ENCODE results near the gene MOCS2.

Gene MOCS2

DNA sequence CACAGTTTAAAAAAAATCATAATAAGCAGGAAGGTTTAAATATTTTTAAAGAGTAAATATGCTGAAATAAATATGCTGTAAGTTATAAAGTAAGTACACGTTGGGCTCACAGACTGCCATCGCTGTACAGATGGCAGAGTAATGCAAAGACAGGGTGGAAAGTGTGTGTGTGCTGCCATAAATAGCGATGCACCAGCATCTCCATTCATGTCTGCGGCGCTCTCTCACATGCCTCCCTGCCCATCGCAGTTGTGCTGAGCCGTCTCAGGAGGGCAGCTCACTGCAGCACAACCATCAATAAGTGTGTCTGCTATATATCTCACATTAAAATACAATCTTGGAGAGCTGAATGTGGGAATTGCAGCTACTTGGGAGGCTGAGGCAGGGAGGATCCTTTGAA, 14.3 kb downstream of the MOCS2 start:
- TF ChIP-seq, protein P1, sequence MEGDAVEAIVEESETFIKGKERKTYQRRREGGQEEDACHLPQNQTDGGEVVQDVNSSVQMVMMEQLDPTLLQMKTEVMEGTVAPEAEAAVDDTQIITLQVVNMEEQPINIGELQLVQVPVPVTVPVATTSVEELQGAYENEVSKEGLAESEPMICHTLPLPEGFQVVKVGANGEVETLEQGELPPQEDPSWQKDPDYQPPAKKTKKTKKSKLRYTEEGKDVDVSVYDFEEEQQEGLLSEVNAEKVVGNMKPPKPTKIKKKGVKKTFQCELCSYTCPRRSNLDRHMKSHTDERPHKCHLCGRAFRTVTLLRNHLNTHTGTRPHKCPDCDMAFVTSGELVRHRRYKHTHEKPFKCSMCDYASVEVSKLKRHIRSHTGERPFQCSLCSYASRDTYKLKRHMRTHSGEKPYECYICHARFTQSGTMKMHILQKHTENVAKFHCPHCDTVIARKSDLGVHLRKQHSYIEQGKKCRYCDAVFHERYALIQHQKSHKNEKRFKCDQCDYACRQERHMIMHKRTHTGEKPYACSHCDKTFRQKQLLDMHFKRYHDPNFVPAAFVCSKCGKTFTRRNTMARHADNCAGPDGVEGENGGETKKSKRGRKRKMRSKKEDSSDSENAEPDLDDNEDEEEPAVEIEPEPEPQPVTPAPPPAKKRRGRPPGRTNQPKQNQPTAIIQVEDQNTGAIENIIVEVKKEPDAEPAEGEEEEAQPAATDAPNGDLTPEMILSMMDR (conservative IDR thresholded peaks at IDR 0.05): no peak
- no peak overlapping the region for H3K27ac ChIP-seq

DNA sequence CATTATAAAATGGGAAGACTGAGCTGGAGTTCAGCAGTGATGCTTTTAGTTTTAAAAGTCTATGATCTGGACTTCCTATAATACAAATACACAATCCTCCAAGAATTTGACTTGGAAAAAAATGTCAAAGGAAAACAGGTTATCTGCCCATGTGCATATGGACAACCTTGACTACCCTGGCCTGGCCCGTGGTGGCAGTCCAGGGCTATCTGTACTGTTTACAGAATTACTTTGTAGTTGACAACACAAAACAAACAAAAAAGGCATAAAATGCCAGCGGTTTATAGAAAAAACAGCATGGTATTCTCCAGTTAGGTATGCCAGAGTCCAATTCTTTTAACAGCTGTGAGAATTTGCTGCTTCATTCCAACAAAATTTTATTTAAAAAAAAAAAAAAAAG, 17.3 kb downstream of the MOCS2 start:
- H3K27ac ChIP-seq: no peak overlapping the region
- TF ChIP-seq, protein P1 (conservative IDR thresholded peaks at IDR 0.05): no peak

DNA sequence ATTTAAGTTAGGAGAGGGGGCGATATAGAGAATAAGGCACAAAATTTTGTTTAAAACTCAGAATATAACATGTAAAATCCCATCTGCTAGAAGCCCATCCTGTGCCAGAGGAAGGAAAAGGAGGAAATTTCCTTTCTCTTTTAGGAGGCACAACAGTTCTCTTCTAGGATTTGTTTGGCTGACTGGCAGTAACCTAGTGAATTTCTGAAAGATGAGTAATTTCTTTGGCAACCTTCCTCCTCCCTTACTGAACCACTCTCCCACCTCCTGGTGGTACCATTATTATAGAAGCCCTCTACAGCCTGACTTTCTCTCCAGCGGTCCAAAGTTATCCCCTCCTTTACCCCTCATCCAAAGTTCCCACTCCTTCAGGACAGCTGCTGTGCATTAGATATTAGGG, 18.3 kb downstream of the MOCS2 start:
- H3K27ac ChIP-seq: no peak overlapping the region
- TF ChIP-seq, protein P1 (conservative IDR thresholded peaks at IDR 0.05): no peak

DNA sequence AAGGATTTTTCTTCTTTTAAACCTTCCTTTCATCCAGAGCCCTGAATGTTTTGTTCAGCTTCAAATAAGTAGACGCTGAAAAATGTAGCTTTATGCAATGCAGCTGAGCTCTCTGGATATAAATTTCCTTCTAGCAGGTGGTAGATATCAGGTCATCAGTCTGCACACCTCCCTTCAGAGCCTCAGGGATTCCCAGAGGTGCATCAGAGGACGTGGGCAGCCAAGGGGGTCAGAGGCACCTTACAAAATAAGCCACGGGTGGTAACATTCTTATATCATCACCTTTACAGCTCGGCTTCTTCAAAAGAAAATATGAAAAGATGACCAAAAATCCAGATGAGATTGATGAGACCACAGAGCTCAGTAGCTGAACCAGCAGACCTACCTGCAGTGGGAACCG, 19.3 kb downstream of the MOCS2 start:
- no peak overlapping the region for H3K27ac ChIP-seq
- TF ChIP-seq, protein P1 (conservative IDR thresholded peaks at IDR 0.05): no peak

DNA sequence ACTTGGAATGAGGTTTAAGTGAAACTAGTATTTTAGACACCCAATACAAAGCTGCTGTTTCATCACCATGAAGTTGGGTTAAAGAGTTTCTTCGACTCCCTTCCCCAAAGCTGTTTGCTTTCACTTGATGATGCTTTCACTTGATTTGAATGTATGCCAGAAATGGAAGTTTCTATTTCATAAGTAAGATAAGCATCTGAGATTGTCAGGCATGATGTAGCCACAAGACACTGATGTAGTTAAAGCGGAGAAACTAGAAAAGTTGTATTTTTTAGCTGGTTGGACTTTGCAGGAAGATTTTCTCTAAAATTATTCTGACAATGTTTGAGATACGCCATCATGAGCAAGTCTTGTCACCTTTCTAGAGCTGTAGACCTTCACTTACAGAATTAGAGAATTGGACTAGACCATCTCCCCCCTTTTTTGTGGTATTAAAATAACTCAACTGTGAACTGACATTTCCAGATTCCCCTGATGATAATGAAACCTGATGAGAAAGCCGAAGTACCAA, 20.0 kb downstream of the MOCS2 start:
- TF ChIP-seq, protein P1 (conservative IDR thresholded peaks at IDR 0.05): no peak
- no peak overlapping the region for H3K27ac ChIP-seq

DNA sequence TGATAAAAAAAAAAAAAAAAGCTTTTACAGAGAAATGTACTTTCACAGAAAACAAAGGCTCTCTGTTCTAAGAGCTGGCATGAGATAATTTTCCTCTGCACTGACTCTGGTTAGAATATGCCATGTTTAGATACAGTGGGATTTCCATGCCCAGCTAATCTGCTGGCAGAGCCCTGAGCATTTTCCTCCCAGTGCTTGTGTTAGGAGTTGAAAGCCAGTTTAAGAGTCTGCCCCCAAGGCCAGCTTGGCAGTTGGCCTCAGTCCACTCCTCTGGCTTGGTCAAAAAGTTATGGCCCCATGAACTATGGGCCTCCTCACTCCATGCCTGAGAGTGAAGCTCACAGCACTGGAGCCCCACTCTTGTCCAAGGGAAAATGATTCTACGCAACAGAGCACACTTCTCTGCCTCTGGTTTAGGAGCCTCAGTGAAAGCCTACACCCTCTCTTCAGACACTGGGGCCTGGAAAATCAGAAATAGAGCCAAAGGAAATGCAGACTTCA, 21.9 kb downstream of the MOCS2 start:
- TF ChIP-seq, protein P1 (conservative IDR thresholded peaks at IDR 0.05): no peak
- no peak overlapping the region for H3K27ac ChIP-seq

DNA sequence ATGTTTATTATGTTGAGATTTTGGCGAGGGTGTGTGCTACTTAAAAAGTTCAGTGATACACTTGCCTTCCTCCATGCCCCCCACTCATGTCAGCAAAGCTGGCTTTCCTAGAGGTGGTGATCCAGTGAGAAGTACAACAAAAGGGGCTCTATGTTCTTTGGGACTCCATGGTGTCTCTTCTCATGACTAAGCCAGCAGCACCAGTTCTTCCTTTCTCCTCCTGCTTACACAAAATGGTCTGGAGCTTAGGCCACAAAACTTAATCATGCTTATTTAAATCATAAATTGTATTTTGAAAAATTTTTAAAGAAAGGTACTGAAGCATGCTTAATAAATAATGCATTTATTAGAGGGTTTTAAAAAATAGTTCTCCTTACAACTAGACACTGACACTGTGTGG, 22.4 kb downstream of the MOCS2 start:
- no peak overlapping the region for H3K27ac ChIP-seq
- TF ChIP-seq, protein P1 (conservative IDR thresholded peaks at IDR 0.05): no peak

Data from VCaP (cell line).